Spleen (tissue), 11 donors: ENCODE measurements around the gene BEST1. TPM values are rescaled to one million over a fixed set of nuclear protein-coding genes. Genes with fewer than 3 reads are reported as not detected.
A peak's percentile ranks its signal among the peaks of the same experiment; 100 is the strongest.

Source experiments
- DNase-seq: peaks from one replicate; pipeline ENCODE4 v3.0.0-alpha.2; 2020
- H3K27ac ChIP-seq, 8 donors: fragments of 200-600 bp; sonication (generic) in 7 of 8; 1 replicate in 4 of 8; 2 replicates in 4 of 8; pipeline versions ENCODE4 v1.5.0 to v1.8.0; 2016 to 2021; ENCODE audit warnings: inconsistent platforms in 4 of 8, mild to moderate bottlenecking in 4 of 8, moderate library complexity in 1 of 8
- H3K27me3 ChIP-seq, 7 donors: fragments of 200-600 bp; sonication (generic) in 6 of 7; replicated peaks in 1 of 7; 1 replicate in 4 of 7; 2 replicates in 3 of 7; pipeline versions ENCODE4 v1.5.0 to v1.8.0; 2016 to 2021; ENCODE audit warnings: inconsistent platforms in 3 of 7, mild to moderate bottlenecking in 1 of 7
- H3K36me3 ChIP-seq, 6 donors: fragments of 200-600 bp; sonication (generic) in 5 of 6; 1 replicate in 4 of 6; 2 replicates in 2 of 6; pipeline versions ENCODE4 v1.5.0 to v1.8.0; 2016 to 2021; ENCODE audit warnings: inconsistent platforms in 2 of 6
- H3K4me1 ChIP-seq, 6 donors: fragments of 200-600 bp; sonication (generic) in 5 of 6; 1 replicate in 3 of 6; 2 replicates in 3 of 6; pipeline versions ENCODE4 v1.5.0 to v1.8.0; 2016 to 2021; ENCODE audit warnings: inconsistent platforms in 3 of 6
- H3K4me3 ChIP-seq, 8 donors: fragments of 200-600 bp; sonication (generic) in 7 of 8; 1 replicate in 4 of 8; 2 replicates in 4 of 8; pipeline versions ENCODE4 v1.5.0 to v1.8.0; 2016 to 2021; ENCODE audit warnings: inconsistent platforms in 4 of 8, mild to moderate bottlenecking in 4 of 8, moderate library complexity in 2 of 8
- H3K9me3 ChIP-seq, 8 donors: fragments of 200-600 bp; sonication (generic) in 7 of 8; 1 replicate in 4 of 8; 2 replicates in 4 of 8; pipeline versions ENCODE4 v1.5.0 to v1.8.0; 2016 to 2021; ENCODE audit warnings: inconsistent platforms in 4 of 8
- CTCF ChIP-seq, 11 experiments: fragments of 200-600 bp in 7 of 11; fragments of 450-650 bp in 4 of 11; sonication (generic) in 4 of 11; IDR thresholded peaks in 8 of 11; conservative IDR thresholded peaks in 3 of 11; 1 replicate in 7 of 11; 2 replicates in 4 of 11; pipeline versions ENCODE4 v1.4.0 to v1.8.0; 2016 to 2021; ENCODE audit warnings: antibody characterized with exemption in 11 of 11, inconsistent platforms in 4 of 11, mild to moderate bottlenecking in 1 of 11
- POLR2A ChIP-seq, 3 donors: fragments of 450-650 bp; IDR thresholded peaks; one replicate each; pipeline ENCODE4 v1.5.1; 2017; ENCODE audit warnings: antibody characterized with exemption in 3 of 3, mild to moderate bottlenecking in 1 of 3
- POLR2AphosphoS5 ChIP-seq, 3 donors: sonication (generic); formaldehyde crosslinking; IDR thresholded peaks; one replicate each; pipeline ENCODE4 v1.5.1; 2017; ENCODE audit warnings: antibody characterized with exemption in 3 of 3
- whole genome bisulfite sequencing, 5 donors: extraction: QIAGEN DNeasy Blood & Tissue Kit in 3 of 5; methylation state at CpG; one replicate each; pipeline versions ENCODE4 v1.1.5 to v1.1.7; 2013 to 2018; 5-methylcytosine and 5-hydroxymethylcytosine counted together
- intact Hi-C: fragments of 100-400 bp; cut with DNase I; formaldehyde crosslinking; loops from one replicate; pipeline ENCODE4 v1.15.0; 2023; ENCODE audit warnings: low total_unique reads
- polyA plus RNA-seq, 3 donors: library from polyadenylated mRNA; stranded (reverse); fragments of 200-250 nt; gene quantifications; one replicate each; pipeline ENCODE4 v1.2.1, GENCODE V29; 2013
- total RNA-seq, 7 donors: library from RNA; depleted of rRNA in 3 of 7; stranded (reverse); fragments of >200 nt in 3 of 7; fragmentation: NEBNext Ultra II Directional in 4 of 7; extraction: Animal tissue kit (Norgen Biotek cat#: 25700) in 4 of 7; gene quantifications; one replicate each; pipeline versions ENCODE4 v1.1.0 to v1.2.1, GENCODE V29; 2016 to 2021
- donor health status: healthy with polysubstance abuse.
- donor health status: DM: no; HTN: no; CAD: no; lungs with moderate emphysema.
- donor health status: DM: no; HTN: no; CAD: no.
- donor health status: Bipolar disorder and iron deficiency.
- donor health status: healthy.
- donor health status: DM: no; HTN: no; CAD: no.
- donor health status: DM: yes; HTN: yes; CAD: no.

BEST1 gene
- total and polyA plus RNA-seq, 10 donors = 2.6 to 20.4 (median 10.8) TPM

DNA sequence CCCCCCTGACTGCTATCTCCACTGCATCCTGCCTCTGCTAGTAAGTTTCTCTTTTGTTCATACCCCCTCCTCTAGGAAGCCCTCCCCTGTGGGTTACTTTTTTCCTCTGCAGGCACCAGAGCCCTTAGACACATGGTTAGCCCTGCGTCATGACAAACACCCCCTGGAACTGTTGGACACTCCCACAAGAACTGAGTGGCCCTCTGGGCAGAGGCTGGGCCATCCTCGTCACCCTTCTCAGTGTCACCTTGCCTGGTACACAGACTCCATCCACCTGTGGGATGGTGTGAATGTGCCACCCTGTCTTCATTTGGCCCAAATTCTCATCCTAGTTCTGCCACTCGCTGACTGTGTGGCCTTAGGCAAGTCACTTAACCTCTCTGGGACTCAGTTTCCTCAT is 28.7 kb upstream of the BEST1 start:
- Histone ChIP-seq H3K4me1 (peaks cover 2 to 62% (median 45%) of the 10 kb centered on the region in 6 donors), H3K9me3 (no peaks in the 10 kb centered on the region), H3K27me3 (peaks cover 0 to 35% (median 19%) of the 10 kb centered on the region in 7 donors), H3K36me3 (no peaks in the 10 kb centered on the region), H3K4me3 (no peak overlapping the region), H3K27ac (peak overlapping the region in 3 of 8 donors; percentile 18 to 76 (median 72))
- no peak for DNase-seq
- TF ChIP-seq POLR2A (IDR thresholded peaks at IDR 0.05) (no peak), CTCF (IDR thresholded peaks at IDR 0.05 in 8 of 11, conservative IDR thresholded peaks at IDR 0.05 in 3 of 11) (no peak), POLR2AphosphoS5 (IDR thresholded peaks at IDR 0.05) (no peak)
- 77 to 89% (median 85%) methylated on average over 3 of the region's 3 CpGs for WGBS, 5 donors
- intact Hi-C loops = no loop called here

DNA sequence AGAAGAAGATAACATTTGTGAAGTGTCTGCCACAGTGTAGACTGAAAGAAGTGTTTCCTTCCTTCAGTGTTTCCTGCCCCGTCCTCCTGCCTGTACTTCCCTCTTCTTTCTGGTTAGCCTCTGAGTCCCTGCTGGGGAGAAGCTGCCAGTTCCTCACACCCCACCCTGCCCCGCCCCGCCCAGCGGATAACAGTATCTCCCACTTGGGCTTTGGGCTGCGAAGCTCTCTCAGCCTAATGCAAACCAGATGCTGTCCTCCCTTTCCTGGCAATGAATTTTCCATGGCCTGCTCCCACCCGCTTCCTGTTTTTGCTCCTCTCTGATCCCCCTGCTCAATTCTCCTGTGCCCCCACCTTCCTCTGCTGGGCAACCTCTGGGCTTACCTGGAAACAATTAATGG is 27.6 kb upstream of the BEST1 start:
- H3K27me3 ChIP-seq = peaks cover 0 to 24% (median 8%) of the 10 kb centered on the region in 7 donors
- H3K27ac ChIP-seq = peak overlapping the region in 7 of 8 donors; percentile 72 to 83 (median 76)
- intact Hi-C loops = no loop called here
- TF ChIP-seq CTCF (IDR thresholded peaks at IDR 0.05 in 8 of 11, conservative IDR thresholded peaks at IDR 0.05 in 3 of 11) = peak in 2 of 11 experiments; percentile 16 to 30
- no peak for TF ChIP-seq POLR2A (IDR thresholded peaks at IDR 0.05)
- TF ChIP-seq POLR2AphosphoS5 (IDR thresholded peaks at IDR 0.05) = peak in 2 of 3 donors; percentile 36 to 61
- no peaks in the 10 kb centered on the region for H3K9me3 ChIP-seq
- H3K36me3 ChIP-seq = no peaks in the 10 kb centered on the region
- 13 to 25% (median 18%) methylated on average over 6 of the region's 6 CpGs for WGBS, 5 donors
- H3K4me1 ChIP-seq = peaks cover 2 to 51% (median 37%) of the 10 kb centered on the region in 6 donors
- no peak overlapping the region for H3K4me3 ChIP-seq
- no peak for DNase-seq

GRCh38 chr11:61923166-61924063 is 26.7 kb upstream of the BEST1 start:
- WGBS, 5 donors = 55 to 69% (median 61%) methylated on average over 14 to 18 of the region's 18 CpGs
- intact Hi-C loops = no loop called here

DNA sequence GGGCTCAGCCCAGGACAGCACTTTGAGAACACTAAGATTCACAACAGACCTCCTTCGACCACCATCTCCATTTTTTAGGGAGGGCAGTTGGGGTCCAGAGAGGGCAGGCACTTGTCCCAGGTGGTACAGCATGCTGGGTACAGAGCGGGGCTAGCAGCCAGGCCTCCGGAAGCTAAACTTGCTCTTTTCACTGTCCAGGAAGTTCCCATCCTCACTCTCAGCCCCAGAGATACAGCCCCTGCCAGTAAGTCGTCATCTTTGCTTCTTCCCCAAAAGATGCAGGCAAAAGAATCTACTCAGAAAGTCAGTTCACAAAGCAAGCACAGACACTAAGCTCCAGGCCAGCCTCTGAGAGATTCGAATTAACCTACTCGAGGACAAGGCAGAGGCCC is 26.1 kb upstream of the BEST1 start:
- 66 to 79% (median 71%) methylated on average over 6 of the region's 6 CpGs for WGBS, 5 donors
- Histone ChIP-seq H3K27me3 (peaks cover 0 to 9% (median 0%) of the 10 kb centered on the region in 7 donors), H3K9me3 (no peaks in the 10 kb centered on the region), H3K4me3 (no peak overlapping the region), H3K36me3 (no peaks in the 10 kb centered on the region), H3K4me1 (peaks cover 2 to 36% (median 25%) of the 10 kb centered on the region in 6 donors), H3K27ac (peak overlapping the region in 7 of 8 donors; percentile 59 to 83 (median 76))
- intact Hi-C loops = no loop called here
- TF ChIP-seq POLR2AphosphoS5 (IDR thresholded peaks at IDR 0.05) (no peak), POLR2A (IDR thresholded peaks at IDR 0.05) (no peak), CTCF (IDR thresholded peaks at IDR 0.05 in 8 of 11, conservative IDR thresholded peaks at IDR 0.05 in 3 of 11) (no peak)
- DNase-seq = no peak

More at GRCh38 chr11:61923166-61924063, 26.7 kb upstream of the BEST1 start:
- DNase-seq = no peak
- no peaks in the 10 kb centered on the region for H3K36me3 ChIP-seq
- no peak overlapping the region for H3K4me3 ChIP-seq
- no peak for TF ChIP-seq POLR2A (IDR thresholded peaks at IDR 0.05)
- peak; percentile 49 to 68 (median 61) for TF ChIP-seq POLR2AphosphoS5 (IDR thresholded peaks at IDR 0.05)
- H3K4me1 ChIP-seq = peaks cover 2 to 43% (median 29%) of the 10 kb centered on the region in 6 donors
- peaks cover 0 to 15% (median 0%) of the 10 kb centered on the region in 7 donors for H3K27me3 ChIP-seq
- peak overlapping the region in 7 of 8 donors; percentile 72 to 83 (median 76) for H3K27ac ChIP-seq
- H3K9me3 ChIP-seq = no peaks in the 10 kb centered on the region
